Neural cell (in vitro differentiated cells): ENCODE results near the gene ECT2L. TPM values are rescaled to one million over a fixed set of nuclear protein-coding genes. Genes with fewer than 3 reads are reported as not detected.

ENCODE experiments used
- H2AFZ ChIP-seq: fragments of 200-600, 300-800 bp; sonication (generic), shearing (Covaris generic); 2 replicates; pipeline ENCODE4 v1.6.0; 2014; ENCODE audit warnings: low read depth, mild to moderate bottlenecking, antibody characterized with exemption, low read length, moderate library complexity
- H3F3A ChIP-seq: fragments of 200-600 bp; shearing (Covaris generic); 2 replicates; pipeline ENCODE4 v1.6.1; 2016; ENCODE audit warnings: mild to moderate bottlenecking, moderate library complexity, mixed read lengths, antibody characterized with exemption, low read length; ENCODE audit not compliant: insufficient read depth, poor library complexity, severe bottlenecking
- H3K27ac ChIP-seq: fragments of 200-600, 300-800 bp; sonication (generic), shearing (Covaris generic); 2 replicates; pipeline ENCODE4 v1.5.1; 2014; ENCODE audit warnings: mild to moderate bottlenecking, low read length, moderate library complexity
- H3K27me3 ChIP-seq: fragments of 300-800, 200-600 bp; sonication (generic), shearing (Covaris generic); 2 replicates; pipeline ENCODE4 v1.6.0; 2014; ENCODE audit warnings: mild to moderate bottlenecking, low read depth, low read length, moderate library complexity; ENCODE audit not compliant: insufficient read depth
- H3K36me3 ChIP-seq: fragments of 300-800, 200-600 bp; sonication (generic), shearing (Covaris generic); 2 replicates; pipeline ENCODE4 v1.5.1; 2014; ENCODE audit warnings: mild to moderate bottlenecking, antibody characterized with exemption, low read length, moderate library complexity; ENCODE audit not compliant: insufficient read depth
- H3K4me2 ChIP-seq: fragments of 300-800, 200-600 bp; sonication (generic), shearing (Covaris generic); 2 replicates; pipeline ENCODE4 v1.6.0; 2014; ENCODE audit warnings: mild to moderate bottlenecking, low read length
- H3K4me3 ChIP-seq: fragments of 300-800, 200-600 bp; sonication (generic), shearing (Covaris generic); 2 replicates; pipeline ENCODE4 v1.5.1; 2014; ENCODE audit warnings: mild to moderate bottlenecking, low read length, moderate library complexity
- H3K79me2 ChIP-seq: fragments of 200-600 bp; shearing (Covaris generic); replicated peaks from 2 replicates; pipeline ENCODE4 v1.6.0; 2014; ENCODE audit warnings: mild to moderate bottlenecking, low read length, moderate library complexity; ENCODE audit not compliant: insufficient read depth
- H3K9ac ChIP-seq: fragments of 300-800, 200-600 bp; sonication (generic), shearing (Covaris generic); 2 replicates; pipeline ENCODE4 v1.6.1; 2016; ENCODE audit warnings: mild to moderate bottlenecking, low read length, mixed read lengths
- H3K9me2 ChIP-seq: fragments of 200-600 bp; shearing (Covaris generic); 2 replicates; pipeline ENCODE4 v1.6.1; 2016; ENCODE audit warnings: mild to moderate bottlenecking, low read length, mixed read lengths; ENCODE audit not compliant: insufficient read depth
- H3K9me3 ChIP-seq: fragments of 200-600, 300-800 bp; sonication (generic), shearing (Covaris generic); 2 replicates; pipeline ENCODE4 v1.6.1; 2016; ENCODE audit warnings: mild to moderate bottlenecking, mixed run types, low read length, moderate library complexity, mixed read lengths
- H4K20me1 ChIP-seq: fragments of 200-600 bp; shearing (Covaris generic); 2 replicates; pipeline ENCODE4 v1.6.1; 2016; ENCODE audit warnings: mild to moderate bottlenecking, mixed run types; ENCODE audit not compliant: insufficient read depth
- CTCF ChIP-seq: fragments of 450-650 bp; IDR thresholded peaks from 2 replicates; pipeline ENCODE4 v1.5.1; 2014; ENCODE audit warnings: antibody characterized with exemption, mild to moderate bottlenecking, moderate library complexity; ENCODE audit not compliant: poor library complexity, severe bottlenecking
- EP300 ChIP-seq: fragments of 450-650 bp; conservative IDR thresholded peaks from 2 replicates; pipeline ENCODE4 v1.6.1; 2014; ENCODE audit warnings: antibody characterized with exemption, mild to moderate bottlenecking, moderate library complexity; ENCODE audit not compliant: poor library complexity, severe bottlenecking
- EZH2 ChIP-seq: fragments of 200-600, 300-800 bp; shearing (Covaris generic), sonication (generic); IDR thresholded peaks from 2 replicates; pipeline ENCODE4 v1.6.1; 2014; ENCODE audit warnings: antibody characterized with exemption, low read length, borderline replicate concordance, mild to moderate bottlenecking; ENCODE audit not compliant: insufficient read depth, poor library complexity, severe bottlenecking
- MXI1 ChIP-seq: fragments of 450-650 bp; conservative IDR thresholded peaks from 2 replicates; pipeline ENCODE4 v1.6.1; 2014; ENCODE audit warnings: antibody characterized with exemption, mild to moderate bottlenecking; ENCODE audit not compliant: poor library complexity, severe bottlenecking
- POLR2AphosphoS5 ChIP-seq: IDR thresholded peaks from 2 replicates; pipeline ENCODE4 v1.6.1; 2012
- RAD21 ChIP-seq: fragments of 450-650 bp; conservative IDR thresholded peaks from 2 replicates; pipeline ENCODE4 v1.6.1; 2014; ENCODE audit warnings: antibody characterized with exemption, mild to moderate bottlenecking, moderate library complexity
- SMC3 ChIP-seq: fragments of 450-650 bp; conservative IDR thresholded peaks from 2 replicates; pipeline ENCODE4 v1.6.1; 2014; ENCODE audit warnings: antibody characterized with exemption, mild to moderate bottlenecking, moderate library complexity; ENCODE audit not compliant: poor library complexity
- TAF1 ChIP-seq: IDR thresholded peaks from 2 replicates; pipeline ENCODE4 v1.6.1; 2012; ENCODE audit warnings: low read depth
- polyA plus RNA-seq: library from polyadenylated mRNA; depleted of rRNA; stranded (reverse); fragments of >200 nt; gene quantifications from 2 replicates; pipeline ENCODE4 v1.2.3, GENCODE V29; 2014
- TF ChIP-seq, protein P1 (sequence below): IDR thresholded peaks from 2 replicates; pipeline ENCODE4 v1.6.1; 2012; ENCODE audit warnings: borderline replicate concordance

The ECT2L gene
- polyA plus RNA-seq, 1 donor from 2014 or later = not detected

GRCh38 chr6:138907167-138907566, 111.3 kb downstream of the ECT2L start:
- H2AFZ ChIP-seq = no peak overlapping the region
- no peaks in the 10 kb centered on the region for H3K79me2 ChIP-seq
- H3K9me3 ChIP-seq = no peaks in the 10 kb centered on the region
- no peaks in the 10 kb centered on the region for H3F3A ChIP-seq
- no peaks in the 10 kb centered on the region for H3K9me2 ChIP-seq
- H3K4me3 ChIP-seq = no peak overlapping the region
- H4K20me1 ChIP-seq = no peaks in the 10 kb centered on the region
- no peak overlapping the region for H3K4me2 ChIP-seq
- peaks cover 15% of the 10 kb centered on the region for H3K36me3 ChIP-seq
- H3K27ac ChIP-seq = no peak overlapping the region
- no peak overlapping the region for H3K9ac ChIP-seq
- no peaks in the 10 kb centered on the region for H3K27me3 ChIP-seq
- TF ChIP-seq TAF1 (no peak), EZH2 (no peak), RAD21 (no peak), SMC3 (no peak), CTCF (no peak), EP300 (no peak), POLR2AphosphoS5 (no peak), MXI1 (no peak)
- TF ChIP-seq, protein P1, sequence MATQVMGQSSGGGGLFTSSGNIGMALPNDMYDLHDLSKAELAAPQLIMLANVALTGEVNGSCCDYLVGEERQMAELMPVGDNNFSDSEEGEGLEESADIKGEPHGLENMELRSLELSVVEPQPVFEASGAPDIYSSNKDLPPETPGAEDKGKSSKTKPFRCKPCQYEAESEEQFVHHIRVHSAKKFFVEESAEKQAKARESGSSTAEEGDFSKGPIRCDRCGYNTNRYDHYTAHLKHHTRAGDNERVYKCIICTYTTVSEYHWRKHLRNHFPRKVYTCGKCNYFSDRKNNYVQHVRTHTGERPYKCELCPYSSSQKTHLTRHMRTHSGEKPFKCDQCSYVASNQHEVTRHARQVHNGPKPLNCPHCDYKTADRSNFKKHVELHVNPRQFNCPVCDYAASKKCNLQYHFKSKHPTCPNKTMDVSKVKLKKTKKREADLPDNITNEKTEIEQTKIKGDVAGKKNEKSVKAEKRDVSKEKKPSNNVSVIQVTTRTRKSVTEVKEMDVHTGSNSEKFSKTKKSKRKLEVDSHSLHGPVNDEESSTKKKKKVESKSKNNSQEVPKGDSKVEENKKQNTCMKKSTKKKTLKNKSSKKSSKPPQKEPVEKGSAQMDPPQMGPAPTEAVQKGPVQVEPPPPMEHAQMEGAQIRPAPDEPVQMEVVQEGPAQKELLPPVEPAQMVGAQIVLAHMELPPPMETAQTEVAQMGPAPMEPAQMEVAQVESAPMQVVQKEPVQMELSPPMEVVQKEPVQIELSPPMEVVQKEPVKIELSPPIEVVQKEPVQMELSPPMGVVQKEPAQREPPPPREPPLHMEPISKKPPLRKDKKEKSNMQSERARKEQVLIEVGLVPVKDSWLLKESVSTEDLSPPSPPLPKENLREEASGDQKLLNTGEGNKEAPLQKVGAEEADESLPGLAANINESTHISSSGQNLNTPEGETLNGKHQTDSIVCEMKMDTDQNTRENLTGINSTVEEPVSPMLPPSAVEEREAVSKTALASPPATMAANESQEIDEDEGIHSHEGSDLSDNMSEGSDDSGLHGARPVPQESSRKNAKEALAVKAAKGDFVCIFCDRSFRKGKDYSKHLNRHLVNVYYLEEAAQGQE = no peak

DNA sequence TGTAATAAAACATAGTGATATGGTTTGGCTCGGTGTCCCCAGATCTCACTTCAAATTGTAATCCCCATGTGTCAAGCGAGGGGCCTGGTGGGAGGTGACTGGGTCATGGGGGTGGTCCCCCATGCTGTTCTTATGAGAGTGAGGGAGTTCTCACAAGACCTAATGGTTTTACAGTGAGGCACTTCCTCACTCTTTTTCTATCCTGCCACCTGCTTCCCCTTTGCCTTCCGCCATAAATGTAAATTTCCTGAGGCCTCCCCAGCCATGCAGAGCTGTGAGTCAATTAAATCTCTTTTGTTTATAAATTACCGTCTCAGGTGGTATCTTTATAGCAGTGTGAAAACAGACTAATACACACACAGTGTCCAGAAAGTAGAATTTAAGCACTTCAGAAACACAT, 113.6 kb downstream of the ECT2L start:
- Histone ChIP-seq H3K79me2 (no peaks in the 10 kb centered on the region), H3K9ac (no peak overlapping the region), H3F3A (no peaks in the 10 kb centered on the region)

More for the DNA sequence above, 113.6 kb downstream of the ECT2L start:
- no peaks in the 10 kb centered on the region for H3K27me3 ChIP-seq
- TF ChIP-seq, protein P1 = no peak
- TF ChIP-seq SMC3 (no peak), RAD21 (no peak), CTCF (no peak), POLR2AphosphoS5 (no peak), MXI1 (no peak), EZH2 (no peak), TAF1 (no peak), EP300 (no peak)
- H3K36me3 ChIP-seq = peaks cover 11% of the 10 kb centered on the region
- H3K9me2 ChIP-seq = no peaks in the 10 kb centered on the region
- H3K4me2 ChIP-seq = no peak overlapping the region
- H4K20me1 ChIP-seq = no peaks in the 10 kb centered on the region
- H3K4me3 ChIP-seq = no peak overlapping the region
- H2AFZ ChIP-seq = no peak overlapping the region
- no peak overlapping the region for H3K27ac ChIP-seq
- no peaks in the 10 kb centered on the region for H3K9me3 ChIP-seq
